AG04450 (cell line): ENCODE data around the gene TMEM273. TPM values are rescaled to one million over a fixed set of nuclear protein-coding genes. Genes with fewer than 3 reads are reported as not detected.
"Not testable (repeated sequence)": the region's sequence is repeated elsewhere in the genome, so short reads cannot be mapped to it uniquely, and the experiment has no call there.

Experiments
- CTCF ChIA-PET: fragments of 300-600, 350-600 bp; formaldehyde crosslinking; extraction: SDS; loops from one replicate; lab custom pipeline; 2022; ENCODE audit warnings: antibody characterized with exemption, inconsistent platforms; lab: Charles Lee
- POLR2A ChIA-PET: fragments of 350-600 bp; formaldehyde crosslinking; extraction: SDS; loops from one replicate; lab custom pipeline; 2021; ENCODE audit warnings: antibody characterized with exemption, inconsistent platforms; lab: Yijun Ruan, JAX
- DNase-seq: peaks from one replicate; pipeline ENCODE4 v3.0.0-alpha.2; 2011; ENCODE audit warnings: low read depth, low spot score
- H3K27ac ChIP-seq: one replicate; pipeline ENCODE4 v1.5.1; 2012; ENCODE audit warnings: low read depth, low read length, control low read depth
- H3K27me3 ChIP-seq: one replicate; pipeline ENCODE4 v1.6.0; 2012; ENCODE audit warnings: low read length; ENCODE audit not compliant: control insufficient read depth, insufficient read depth
- H3K4me3 ChIP-seq: 2 replicates; pipeline ENCODE4 v1.5.1; 2011; ENCODE audit warnings: mild to moderate bottlenecking, low read depth, low read length, control low read depth
- H3K9me3 ChIP-seq: 2 replicates; pipeline ENCODE4 v1.5.1; 2012; ENCODE audit warnings: low read length; ENCODE audit not compliant: control insufficient read depth, insufficient read depth
- polyA plus RNA-seq: library from polyadenylated mRNA; depleted of rRNA; stranded (reverse); fragments of >200 nt; gene quantifications from 2 replicates; pipeline ENCODE4 v1.2.3, GENCODE V29; 2011
- TF ChIP-seq, protein P1 (sequence below): IDR thresholded peaks from 2 replicates; pipeline ENCODE4 v1.5.1; 2011; ENCODE audit warnings: low read depth, low read length, control low read depth, inconsistent platforms

Gene TMEM273
- polyA plus RNA-seq, 1 experiment: not detected

DNA sequence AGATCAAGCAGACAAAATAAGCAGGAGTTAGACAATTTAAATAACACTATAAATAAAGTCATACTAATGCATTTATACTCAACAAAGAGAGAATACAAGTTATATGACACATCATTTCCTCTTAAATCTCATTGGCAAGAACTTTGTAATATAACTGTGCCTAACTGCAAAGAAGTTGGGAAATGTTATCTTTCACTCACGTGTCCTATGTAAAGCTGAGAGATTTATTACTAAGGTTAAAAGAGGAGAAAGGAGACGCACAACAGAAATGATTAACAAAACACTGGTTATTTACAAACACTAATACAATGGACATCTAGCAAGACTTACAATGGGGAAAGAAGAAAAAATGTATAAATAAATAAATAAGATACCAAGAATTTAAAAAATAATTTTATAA is 12.7 kb upstream of the TMEM273 start:
- no peak overlapping the region for H3K27ac ChIP-seq
- DNase-seq: no peak
- H3K4me3 ChIP-seq: no peak overlapping the region
- H3K9me3 ChIP-seq: no peaks in the 10 kb centered on the region
- CTCF ChIA-PET: no interaction called here
- POLR2A ChIA-PET: no interaction called here
- TF ChIP-seq, protein P1, sequence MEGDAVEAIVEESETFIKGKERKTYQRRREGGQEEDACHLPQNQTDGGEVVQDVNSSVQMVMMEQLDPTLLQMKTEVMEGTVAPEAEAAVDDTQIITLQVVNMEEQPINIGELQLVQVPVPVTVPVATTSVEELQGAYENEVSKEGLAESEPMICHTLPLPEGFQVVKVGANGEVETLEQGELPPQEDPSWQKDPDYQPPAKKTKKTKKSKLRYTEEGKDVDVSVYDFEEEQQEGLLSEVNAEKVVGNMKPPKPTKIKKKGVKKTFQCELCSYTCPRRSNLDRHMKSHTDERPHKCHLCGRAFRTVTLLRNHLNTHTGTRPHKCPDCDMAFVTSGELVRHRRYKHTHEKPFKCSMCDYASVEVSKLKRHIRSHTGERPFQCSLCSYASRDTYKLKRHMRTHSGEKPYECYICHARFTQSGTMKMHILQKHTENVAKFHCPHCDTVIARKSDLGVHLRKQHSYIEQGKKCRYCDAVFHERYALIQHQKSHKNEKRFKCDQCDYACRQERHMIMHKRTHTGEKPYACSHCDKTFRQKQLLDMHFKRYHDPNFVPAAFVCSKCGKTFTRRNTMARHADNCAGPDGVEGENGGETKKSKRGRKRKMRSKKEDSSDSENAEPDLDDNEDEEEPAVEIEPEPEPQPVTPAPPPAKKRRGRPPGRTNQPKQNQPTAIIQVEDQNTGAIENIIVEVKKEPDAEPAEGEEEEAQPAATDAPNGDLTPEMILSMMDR: no peak
- H3K27me3 ChIP-seq: peaks cover 22% of the 10 kb centered on the region

DNA sequence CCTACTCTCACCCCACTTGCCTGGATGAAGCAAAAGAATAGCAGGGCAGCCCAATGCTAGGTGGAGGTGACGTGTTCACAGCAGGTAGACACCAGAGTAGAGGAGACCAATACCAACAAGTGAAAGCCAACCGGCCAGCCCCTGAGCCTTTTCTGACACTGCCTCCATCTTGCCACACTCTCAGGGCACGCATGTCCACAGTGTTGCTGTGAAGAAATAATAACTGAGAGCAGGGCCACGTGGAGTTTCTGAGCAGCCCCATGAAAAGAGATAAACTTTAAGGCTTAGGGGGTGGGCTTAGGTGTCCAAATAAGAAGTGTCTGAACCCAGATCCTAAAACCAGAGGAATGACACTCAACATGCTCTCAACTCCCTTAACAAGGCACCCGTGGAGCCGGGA is 9.0 kb upstream of the TMEM273 start:
- no peak overlapping the region for H3K27ac ChIP-seq
- POLR2A ChIA-PET: no interaction called here
- TF ChIP-seq, protein P1: no peak
- no peak for DNase-seq
- peaks cover 6% of the 10 kb centered on the region for H3K27me3 ChIP-seq
- H3K9me3 ChIP-seq: no peaks in the 10 kb centered on the region
- H3K4me3 ChIP-seq: no peak overlapping the region
- CTCF ChIA-PET: no interaction called here

DNA sequence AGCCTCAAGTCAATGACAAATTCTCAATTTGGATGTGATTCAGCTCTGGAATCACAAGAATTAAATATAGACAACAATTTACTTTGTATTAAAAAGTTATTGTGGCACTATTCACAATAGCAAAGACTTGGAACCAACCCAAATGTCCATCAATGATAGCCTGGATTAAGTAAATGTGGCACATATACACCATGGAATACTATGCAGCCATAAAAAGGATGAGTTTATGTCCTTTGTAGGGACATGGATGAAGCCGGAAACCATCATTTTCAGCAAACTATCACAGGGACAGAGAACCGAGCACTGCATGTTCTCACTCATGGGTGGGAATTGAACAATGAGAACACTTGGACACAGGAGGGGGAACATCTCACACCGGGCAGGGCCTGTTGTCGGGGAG is 7.7 kb upstream of the TMEM273 start:
- H3K9me3 ChIP-seq, POLR2A ChIA-PET, CTCF ChIA-PET, H3K4me3 ChIP-seq, H3K27ac ChIP-seq, H3K27me3 ChIP-seq, DNase-seq: not testable (repeated sequence)

DNA sequence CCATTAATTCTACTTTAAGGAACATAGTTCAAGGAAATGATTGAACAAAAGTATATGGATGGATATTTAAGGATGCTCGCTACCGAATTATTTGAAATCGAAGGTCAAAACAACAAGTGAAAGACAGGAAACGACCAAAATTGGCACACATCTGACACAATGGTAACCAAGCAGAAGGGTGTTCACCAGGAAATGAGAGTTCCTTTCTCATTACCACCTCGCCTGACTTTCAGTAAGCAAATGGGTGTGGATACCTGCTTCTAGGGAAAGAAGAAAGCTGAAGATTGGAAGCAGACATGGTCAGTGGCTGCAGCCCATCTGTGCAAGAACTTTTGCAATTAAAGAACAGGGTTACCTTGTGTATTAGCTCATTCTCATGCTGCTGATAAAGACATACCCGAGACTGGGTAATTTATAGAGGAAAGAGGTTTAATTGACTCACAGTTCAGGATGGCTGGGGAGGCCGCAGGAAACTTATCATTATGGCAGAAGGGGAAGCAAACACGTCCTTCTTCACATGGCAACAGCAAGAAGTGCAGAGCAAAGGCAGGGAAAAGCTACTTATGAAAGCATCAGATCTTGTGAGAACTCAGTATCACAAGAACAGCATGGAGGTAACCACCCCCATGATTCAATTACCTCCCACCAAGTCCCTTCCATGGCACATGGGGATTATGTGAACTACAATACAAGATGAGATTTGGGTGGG is 6.2 kb upstream of the TMEM273 start:
- CTCF ChIA-PET: no interaction called here
- H3K4me3 ChIP-seq: no peak overlapping the region

DNA sequence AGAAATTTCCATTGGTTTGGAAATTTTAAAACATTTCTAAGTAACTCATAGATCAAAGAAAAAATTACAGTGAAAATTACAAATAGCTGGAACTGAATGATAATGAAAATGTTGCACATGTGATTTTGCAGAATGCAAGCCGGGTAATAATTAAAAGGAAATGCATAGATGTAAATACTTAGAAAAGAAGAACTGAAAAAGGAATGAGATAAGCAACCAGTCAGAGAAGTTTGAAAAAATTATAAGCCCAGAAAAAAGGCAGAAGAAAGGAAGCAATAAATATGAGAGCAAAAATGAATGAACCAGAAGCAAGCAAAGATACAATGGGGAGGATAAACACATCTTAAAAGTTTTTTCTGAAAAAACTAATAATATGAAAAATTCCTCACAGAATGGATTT is 3.2 kb upstream of the TMEM273 start:
- H3K4me3 ChIP-seq: no peak overlapping the region
- TF ChIP-seq, protein P1: no peak
- no peak for DNase-seq
- ChIA-PET POLR2A (no interaction called here), CTCF (no interaction called here)
- peaks cover 8% of the 10 kb centered on the region for H3K27me3 ChIP-seq
- no peak overlapping the region for H3K27ac ChIP-seq
- H3K9me3 ChIP-seq: no peaks in the 10 kb centered on the region; the same call in 1 of the 2 replicates

More for the DNA sequence above, 6.2 kb upstream of the TMEM273 start:
- peaks cover 9% of the 10 kb centered on the region for H3K27me3 ChIP-seq
- no peaks in the 10 kb centered on the region; the same call in 1 of the 2 replicates for H3K9me3 ChIP-seq
- DNase-seq: no peak
- H3K27ac ChIP-seq: no peak overlapping the region
- TF ChIP-seq, protein P1: no peak
- POLR2A ChIA-PET: no interaction called here
